LHCN-M2 (cell line): ENCODE measurements around the gene RGS10. TPM values are rescaled to one million over a fixed set of nuclear protein-coding genes. Genes with fewer than 3 reads are reported as not detected.
"Not testable (repeated sequence)": the region's sequence is repeated elsewhere in the genome, so short reads cannot be mapped to it uniquely, and the experiment has no call there.

Source experiments
- DNase-seq: peaks from one replicate; pipeline ENCODE4 v3.0.0-alpha.2; 2012; ENCODE audit warnings: low read depth
- total RNA-seq: library from RNA; depleted of rRNA; stranded (reverse); fragments of >200 nt; gene quantifications from 2 replicates; pipeline ENCODE4 v1.2.3, GENCODE V29; 2014

The RGS10 gene
- total RNA-seq, 1 experiment from 2014 or later = 26.0 TPM

DNA sequence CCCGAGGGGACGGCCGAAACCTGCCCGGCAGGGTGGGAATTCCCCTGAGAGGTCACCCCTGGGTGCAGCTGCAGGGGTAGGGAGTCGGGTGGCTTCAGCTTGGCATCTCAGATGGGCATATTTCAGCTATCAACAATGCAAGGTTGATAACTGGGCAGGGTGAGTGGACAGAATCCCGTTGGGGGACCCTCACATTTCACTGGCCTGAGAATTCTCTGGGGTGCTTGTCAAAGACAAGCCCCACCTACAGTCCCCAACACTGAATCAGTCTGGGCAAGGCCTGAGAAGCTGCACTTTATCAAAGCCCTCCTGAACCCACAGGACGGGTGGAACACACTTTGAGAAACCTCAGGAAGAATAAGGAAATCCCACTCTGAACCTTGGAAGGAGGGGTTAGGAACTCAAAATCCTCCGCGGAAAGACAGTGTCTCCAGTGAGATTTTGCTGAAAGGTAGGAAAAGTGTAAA lies 3.1 kb downstream of the RGS10 start:
- DNase-seq = no peak

DNA sequence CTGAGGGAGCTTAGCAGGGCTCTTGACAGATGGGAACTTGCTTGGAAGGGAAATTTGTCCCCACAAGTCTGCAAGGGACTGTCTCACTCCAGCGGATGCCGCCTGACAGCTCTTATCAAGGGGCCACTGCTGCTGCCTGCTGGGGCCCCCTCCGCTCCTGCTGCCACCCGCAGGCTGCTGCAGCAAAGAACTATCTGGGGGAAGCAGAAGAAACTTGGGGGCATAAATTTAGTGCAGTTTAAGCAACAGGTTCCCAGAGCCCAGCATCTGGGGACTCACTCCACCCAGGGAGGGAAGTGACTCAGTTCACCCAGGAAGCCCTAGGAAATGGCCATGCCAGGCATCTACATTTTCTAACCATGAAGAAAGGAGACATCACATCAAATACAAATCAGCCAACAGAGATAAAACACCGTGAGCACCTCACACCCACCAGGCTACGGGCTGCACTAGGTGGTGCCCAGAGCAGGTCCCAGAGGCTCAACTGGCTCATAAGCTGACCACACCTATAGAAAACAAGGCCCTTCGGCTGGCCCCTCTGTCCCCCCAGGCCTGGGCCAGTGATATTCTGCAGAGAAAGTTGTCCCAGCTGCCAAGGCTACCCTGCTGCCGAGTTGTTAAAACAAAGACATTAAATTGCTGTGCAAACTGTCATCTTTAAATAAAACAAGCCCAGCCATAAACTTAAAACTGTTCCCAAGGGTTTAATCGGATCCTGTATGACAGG lies 3.7 kb downstream of the RGS10 start:
- no peak for DNase-seq

DNA sequence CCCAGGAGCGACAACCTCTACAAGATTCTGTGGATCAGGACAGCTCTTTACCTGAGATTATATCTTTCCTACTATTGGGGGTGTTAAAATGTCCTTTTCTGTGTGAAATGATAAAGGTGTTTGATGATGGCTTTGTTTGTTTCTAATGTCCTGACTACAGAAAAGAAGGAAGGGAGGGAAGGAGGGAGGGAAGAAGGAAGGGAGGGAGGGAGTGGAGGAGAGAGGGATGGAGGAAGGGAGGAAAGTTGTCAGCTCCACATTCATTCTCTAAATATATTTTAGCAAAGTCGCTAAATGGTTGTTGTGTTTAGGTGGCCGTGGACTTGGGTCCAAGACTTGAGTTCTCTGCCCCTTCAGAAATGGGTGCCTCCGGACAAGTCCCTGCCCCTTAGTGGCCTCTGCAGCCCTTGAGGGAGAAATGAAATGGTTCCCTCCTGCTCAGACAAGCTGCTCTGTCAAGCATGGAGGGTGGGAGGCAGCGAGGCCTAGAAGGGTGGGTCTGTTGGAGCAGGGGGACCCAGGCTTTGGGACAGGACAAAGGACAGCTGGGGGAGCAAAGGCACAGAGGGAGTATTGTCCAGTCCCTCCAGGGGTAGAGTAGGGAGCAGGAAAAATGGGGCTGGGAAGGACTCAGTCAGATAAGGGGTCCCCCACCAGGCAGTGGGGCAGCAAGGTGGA lies 4.4 kb downstream of the RGS10 start:
- no peak for DNase-seq

- DNase-seq = no peak
Observed at GRCh38 chr10:119536508-119537025, 6.0 kb downstream of the RGS10 start.

DNA sequence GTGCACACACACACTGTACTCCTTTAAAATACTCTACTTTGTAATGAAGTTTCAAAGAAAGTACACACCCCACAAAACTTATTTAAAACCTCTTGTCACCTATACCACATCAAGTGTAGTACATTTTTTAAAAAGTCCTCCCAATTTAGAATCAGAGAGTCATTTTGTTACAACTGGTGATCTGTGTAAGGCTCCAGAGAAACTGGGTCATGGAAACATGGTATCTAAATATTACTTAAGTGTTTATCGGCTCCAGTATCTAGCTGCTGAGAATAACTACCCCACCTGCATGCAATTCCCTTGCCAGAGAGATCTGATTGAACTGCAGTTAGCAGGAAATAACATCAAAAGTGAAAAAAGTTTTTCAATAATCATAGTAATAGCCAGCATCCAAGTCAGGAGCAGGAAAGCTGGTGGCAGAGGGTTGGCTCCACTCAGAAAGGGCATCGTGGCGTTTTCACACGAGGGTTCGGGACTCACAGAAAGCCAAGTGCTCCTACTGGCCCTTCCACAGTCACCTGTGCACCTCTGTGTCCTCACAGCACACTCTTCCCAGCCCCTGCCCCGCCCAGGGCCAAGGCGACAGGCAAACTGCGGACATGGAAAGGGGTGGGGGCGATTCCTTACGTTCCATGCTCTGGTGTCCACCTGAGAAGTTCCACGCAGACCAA lies 6.5 kb downstream of the RGS10 start:
- DNase-seq = no peak

GRCh38 chr10:119535305-119535704 lies 7.2 kb downstream of the RGS10 start:
- DNase-seq = no peak

GRCh38 chr10:119533473-119533872 lies 9.0 kb downstream of the RGS10 start:
- no peak for DNase-seq

GRCh38 chr10:119532791-119533190 lies 9.7 kb downstream of the RGS10 start:
- DNase-seq = not testable (repeated sequence)

DNA sequence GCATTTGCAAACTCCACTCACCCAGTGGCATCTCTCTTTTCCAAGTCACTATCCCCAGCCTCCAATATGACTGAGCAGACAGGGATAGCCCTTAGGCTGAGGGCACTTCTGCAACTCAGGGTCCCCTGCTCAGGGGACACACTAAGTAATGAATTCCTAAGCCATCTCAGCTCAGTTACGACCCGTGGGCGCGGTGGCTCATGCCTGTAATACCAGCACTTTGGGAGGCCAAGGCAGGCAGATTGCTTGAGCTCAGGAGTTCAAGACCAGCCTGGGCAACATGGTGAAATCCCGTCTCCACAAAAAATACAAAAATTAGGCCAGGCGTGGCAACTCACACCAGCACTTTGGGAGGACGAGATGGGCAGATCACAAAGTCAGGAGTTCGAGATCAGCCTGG lies 10.3 kb downstream of the RGS10 start:
- DNase-seq = not testable (repeated sequence)

- DNase-seq = no peak
Observed at GRCh38 chr10:119531067-119531466, 11.5 kb downstream of the RGS10 start.

GRCh38 chr10:119528663-119529237 lies 13.8 kb downstream of the RGS10 start:
- DNase-seq = peak; percentile 92

GRCh38 chr10:119526621-119527592 lies 15.6 kb downstream of the RGS10 start:
- no peak for DNase-seq

DNA sequence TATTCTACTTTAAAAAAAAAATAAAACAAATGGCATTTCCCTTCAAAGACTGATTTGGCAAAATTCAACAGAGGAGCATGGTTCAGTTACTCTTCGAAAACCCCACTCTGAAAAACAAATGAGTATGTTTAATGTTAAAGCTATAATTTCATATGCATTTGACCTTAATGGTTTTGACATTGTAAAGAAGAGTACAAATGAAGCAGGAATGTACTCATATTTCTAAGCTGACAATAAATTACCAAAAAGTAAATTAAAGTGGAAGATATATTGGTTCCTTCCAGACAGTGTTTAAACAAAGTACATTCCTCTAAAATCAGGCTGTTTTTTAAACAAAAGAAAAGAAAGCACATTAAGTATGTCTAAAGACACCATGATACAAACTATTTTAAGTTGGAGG lies 16.4 kb downstream of the RGS10 start:
- DNase-seq = no peak

GRCh38 chr10:119525116-119525515 lies 17.4 kb downstream of the RGS10 start:
- DNase-seq = no peak

DNA sequence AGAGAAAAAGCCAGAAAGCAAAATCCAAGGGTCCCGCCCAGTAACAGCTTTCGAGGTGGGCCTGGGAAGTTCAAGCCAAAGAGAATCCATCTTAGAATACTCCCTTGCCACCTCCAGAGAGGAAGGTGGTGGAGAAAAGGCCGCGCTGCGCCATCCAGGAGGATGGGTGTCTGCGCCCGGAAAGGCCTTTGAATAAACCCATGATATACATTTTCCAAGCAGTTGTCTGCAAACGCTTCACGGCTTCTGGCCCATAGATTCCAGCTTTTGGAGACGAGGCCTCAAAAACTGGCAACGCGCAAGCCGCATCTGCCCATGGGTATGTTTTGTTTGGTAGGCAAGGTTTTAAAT lies 17.8 kb downstream of the RGS10 start:
- DNase-seq = no peak

- DNase-seq = no peak
Observed at GRCh38 chr10:119523895-119524719, 18.4 kb downstream of the RGS10 start.

DNA sequence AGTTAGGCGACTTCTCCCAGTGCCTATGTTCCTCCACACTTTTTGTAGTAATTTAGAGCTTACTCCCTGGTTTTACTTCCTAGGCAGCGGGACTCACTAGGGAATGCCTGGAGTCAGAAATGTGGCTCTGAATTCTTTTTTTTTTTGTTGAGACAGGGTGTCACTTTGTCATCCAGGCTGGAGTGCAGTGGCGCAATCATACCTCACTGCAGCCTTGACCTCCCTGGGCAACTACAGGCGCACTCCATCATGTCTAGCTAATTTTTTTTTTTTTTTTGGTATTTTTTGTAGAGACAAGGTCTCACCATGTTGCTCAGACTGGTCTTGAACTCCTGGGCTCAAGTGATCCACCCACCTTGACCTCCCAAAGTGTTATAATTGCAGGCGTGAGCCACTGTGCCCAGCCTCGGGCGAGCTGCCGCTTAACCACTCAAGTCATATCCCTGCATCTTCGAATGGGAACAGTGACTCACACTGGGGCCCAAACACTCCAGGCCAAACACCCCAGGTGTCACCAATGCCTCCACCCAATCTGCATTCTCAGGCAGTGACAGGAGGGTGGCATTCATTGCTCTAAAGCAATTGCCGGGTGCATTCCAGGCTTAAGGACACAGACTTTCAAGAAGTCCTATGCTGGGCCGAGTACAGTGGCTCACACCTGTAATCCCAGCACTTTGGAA lies 19.6 kb downstream of the RGS10 start:
- no peak for DNase-seq

GRCh38 chr10:119521443-119522204 lies 20.9 kb downstream of the RGS10 start:
- DNase-seq = peak; percentile 86

DNA sequence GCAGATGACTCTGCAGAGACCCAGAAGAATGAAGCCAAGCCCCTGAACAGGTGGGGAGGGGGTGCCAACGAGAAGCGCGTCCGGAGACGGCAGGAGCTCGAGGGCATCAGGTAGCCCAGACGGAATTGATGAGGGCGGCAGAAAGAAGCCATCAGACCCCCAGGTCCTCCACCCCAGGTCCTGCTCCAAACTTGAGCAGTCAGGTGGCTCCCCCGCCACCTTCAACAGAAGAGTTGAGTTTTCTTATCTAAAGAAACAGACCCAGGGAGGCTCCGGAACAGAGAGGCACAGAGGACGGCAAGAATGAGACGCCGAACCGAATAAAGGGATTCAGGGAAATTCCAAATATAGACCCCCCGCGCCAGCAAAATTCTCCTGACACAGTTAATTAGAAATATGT lies 22.2 kb downstream of the RGS10 start:
- no peak for DNase-seq
